ENCODE measurements around the gene PDCD2L. TPM values are rescaled to one million over a fixed set of nuclear protein-coding genes. Genes with fewer than 3 reads are reported as not detected.
"Not testable (repeated sequence)": the region's sequence is repeated elsewhere in the genome, so short reads cannot be mapped to it uniquely, and the experiment has no call there.

Gene PDCD2L
- total RNA-seq, 2 donors from 2014 or later = 5.9 to 9.9 TPM

GRCh38 chr19:34387446-34387810 is 16.8 kb upstream of the PDCD2L start:
- Histone ChIP-seq H3K27me3 (no peaks in the 10 kb centered on the region), H3K27ac (no peak overlapping the region), H3K36me3 (peaks cover 28% of the 10 kb centered on the region), H3K9ac (ENCODE audit: low read depth in 2 of 2, low read length in 2 of 2) (no peak overlapping the region), H3K4me3 (no peak overlapping the region), H3K9me3 (no peaks in the 10 kb centered on the region), H3K4me1 (no peaks in the 10 kb centered on the region)
- TF ChIP-seq CTCF (IDR thresholded peaks at IDR 0.05) = no peak
- DNase-seq = no peak
- intact Hi-C loops (cut with DNase I) = no loop called here

- H3K4me1 ChIP-seq; DNase-seq; H3K27me3 ChIP-seq; H3K4me3 ChIP-seq; H3K27ac ChIP-seq; intact Hi-C loops (cut with DNase I); H3K9me3 ChIP-seq; H3K9ac ChIP-seq (ENCODE audit: low read depth in 2 of 2, low read length in 2 of 2): not testable (repeated sequence)
- H3K36me3 ChIP-seq = peaks cover 17% of the 10 kb centered on the region
Observed at GRCh38 chr19:34388745-34389144, 15.5 kb upstream of the PDCD2L start.

GRCh38 chr19:34391813-34392212 is 12.4 kb upstream of the PDCD2L start:
- no peak for DNase-seq
- intact Hi-C loops (cut with DNase I) = no loop called here

GRCh38 chr19:34393031-34393430 is 11.2 kb upstream of the PDCD2L start:
- Histone ChIP-seq H3K27ac (no peak overlapping the region), H3K9me3 (no peaks in the 10 kb centered on the region), H3K36me3 (peaks cover 25% of the 10 kb centered on the region), H3K9ac (ENCODE audit: low read depth in 2 of 2, low read length in 2 of 2) (no peak overlapping the region), H3K4me3 (no peak overlapping the region), H3K27me3 (no peaks in the 10 kb centered on the region), H3K4me1 (no peaks in the 10 kb centered on the region)
- TF ChIP-seq CTCF (IDR thresholded peaks at IDR 0.05) = no peak
- intact Hi-C loops (cut with DNase I) = no loop called here
- DNase-seq = no peak

More at GRCh38 chr19:34391813-34392212, 12.4 kb upstream of the PDCD2L start:
- no peak overlapping the region for H3K9ac ChIP-seq (ENCODE audit: low read depth in 2 of 2, low read length in 2 of 2)
- H3K4me1 ChIP-seq = no peaks in the 10 kb centered on the region
- no peak overlapping the region for H3K27ac ChIP-seq
- H3K4me3 ChIP-seq = no peak overlapping the region
- peaks cover 26% of the 10 kb centered on the region for H3K36me3 ChIP-seq
- no peaks in the 10 kb centered on the region for H3K9me3 ChIP-seq
- H3K27me3 ChIP-seq = no peaks in the 10 kb centered on the region
- no peak for TF ChIP-seq CTCF (IDR thresholded peaks at IDR 0.05)

- no peak overlapping the region for H3K27ac ChIP-seq
- no peak overlapping the region for H3K9ac ChIP-seq (ENCODE audit: low read depth in 2 of 2, low read length in 2 of 2)
- H3K27me3 ChIP-seq = no peaks in the 10 kb centered on the region
- intact Hi-C loops (cut with DNase I) = no loop called here
- peaks cover 25% of the 10 kb centered on the region for H3K36me3 ChIP-seq
- H3K9me3 ChIP-seq = no peaks in the 10 kb centered on the region
- no peak overlapping the region for H3K4me3 ChIP-seq
- TF ChIP-seq CTCF (IDR thresholded peaks at IDR 0.05) = no peak
- DNase-seq = no peak
- no peaks in the 10 kb centered on the region for H3K4me1 ChIP-seq
Observed at GRCh38 chr19:34393629-34394028, 10.6 kb upstream of the PDCD2L start.

GRCh38 chr19:34397853-34398252 is 6.3 kb upstream of the PDCD2L start:
- Histone ChIP-seq H3K4me1 (no peaks in the 10 kb centered on the region), H3K27ac (no peak overlapping the region), H3K36me3 (peaks cover 12% of the 10 kb centered on the region), H3K9me3 (no peaks in the 10 kb centered on the region), H3K4me3 (no peak overlapping the region), H3K27me3 (no peaks in the 10 kb centered on the region), H3K9ac (ENCODE audit: low read depth in 2 of 2, low read length in 2 of 2) (no peak overlapping the region)
- intact Hi-C loops (cut with DNase I) = no loop called here
- no peak for DNase-seq
- TF ChIP-seq CTCF (IDR thresholded peaks at IDR 0.05) = no peak
